A549 (cell line): ENCODE measurements around the gene NOPCHAP1. TPM values are rescaled to one million over a fixed set of nuclear protein-coding genes. Genes with fewer than 3 reads are reported as not detected.

ENCODE experiments used
- ATAC-seq, 2 experiments: fragments of 200-7000 bp in 1 of 2; fragments of >200 bp in 1 of 2; cut with Nextera tagmentation in 1 of 2; cut with Tn5 transposase in 1 of 2; 3 replicates each; pipeline versions ENCODE4 v1.8.0 to v1.9.1; 2018 to 2020; ENCODE audit warnings: mild to moderate bottlenecking in 1 of 2, moderate library complexity in 1 of 2
- CTCF ChIA-PET: fragments of 300-600 bp; sonication (Branson Sonifier 250); formaldehyde crosslinking; extraction: SDS; loops from one replicate; lab custom pipeline; 2021; ENCODE audit warnings: antibody characterized with exemption, inconsistent platforms; lab: Yijun Ruan, JAX
- POLR2A ChIA-PET: fragments of 350-600 bp; formaldehyde crosslinking; extraction: SDS; loops from one replicate; lab custom pipeline; 2021; ENCODE audit warnings: antibody characterized with exemption, inconsistent platforms; lab: Yijun Ruan, JAX
- DNase-seq, 2 experiments: peaks; one replicate each; pipeline versions ENCODE4 v3.0.0 to v3.0.0-alpha.2; 2011 to 2016; ENCODE audit warnings: low read depth in 1 of 2, low spot score in 1 of 2
- FAIRE-seq: peaks from 2 replicates; lab custom pipeline; 2011; peaks lifted over from hg19 to GRCh38; lab: Jason Lieb, UNC
- H3K27ac ChIP-seq, 2 experiments: fragments of >200 bp; sonication (Bioruptor Twin); formaldehyde crosslinking; 3 replicates each; pipeline ENCODE4 v1.5.1; 2016 to 2017
- H3K4me1 ChIP-seq: fragments of >200 bp; sonication (Bioruptor Twin); formaldehyde crosslinking; 3 replicates; pipeline ENCODE4 v1.6.1; 2016
- H3K4me2 ChIP-seq: fragments of >200 bp; sonication (Bioruptor Twin); formaldehyde crosslinking; 3 replicates; pipeline ENCODE4 v1.6.1; 2016
- H3K4me3 ChIP-seq: fragments of >200 bp; sonication (Bioruptor Twin); formaldehyde crosslinking; 3 replicates; pipeline ENCODE4 v1.5.1; 2016
- H3K9me3 ChIP-seq: fragments of >200 bp; sonication (Bioruptor Twin); formaldehyde crosslinking; 3 replicates; pipeline ENCODE4 v1.6.1; 2016
- CBX2 ChIP-seq: fragments of 200-600 bp; sonication (generic); IDR thresholded peaks from 2 replicates; pipeline ENCODE4 v1.6.1; 2016; ENCODE audit warnings: low read depth, mild to moderate bottlenecking, borderline replicate concordance
- FOSB ChIP-seq: fragments of 250-450 bp; sonication (Bioruptor Pico); IDR thresholded peaks from 2 replicates; pipeline ENCODE4 v1.5.0; 2020; ENCODE audit warnings: mild to moderate bottlenecking, moderate library complexity
- GATA3 ChIP-seq: IDR thresholded peaks from 2 replicates; pipeline ENCODE4 v1.6.1; 2012; ENCODE audit warnings: borderline replicate concordance
- JUN ChIP-seq, 2 experiments: fragments of >200 bp; sonication (Bioruptor Twin); formaldehyde crosslinking; IDR thresholded peaks; 2 replicates in 1 of 2; 3 replicates in 1 of 2; pipeline ENCODE4 v1.6.1; 2016 to 2017
- MAFK ChIP-seq: fragments of 450-650 bp; IDR thresholded peaks from 2 replicates; pipeline ENCODE4 v1.6.1; 2014; ENCODE audit not compliant: partially characterized antibody
- NR3C1 ChIP-seq: fragments of >200 bp; sonication (Bioruptor Twin); formaldehyde crosslinking; IDR thresholded peaks from 3 replicates; pipeline ENCODE4 v1.6.1; 2017
- WGBS: methylation state at CpG from one replicate; pipeline ENCODE4 v1.1.6; 2017; ENCODE audit errors: missing lambda C conversion rate; 5-methylcytosine and 5-hydroxymethylcytosine counted together
- polyA plus RNA-seq, 4 experiments: library from polyadenylated mRNA; depleted of rRNA in 3 of 4; stranded (reverse); fragments of >200 nt; fragmentation: RNase III in 1 of 4; extraction: RNeasy Plus Mini Kit Qiagen cat#74134 plus additional on column Dnase treatment in 1 of 4; gene quantifications; 2 replicates in 3 of 4; 3 replicates in 1 of 4; pipeline ENCODE4 v1.2.3, GENCODE V29; 2011 to 2017
- TF ChIP-seq, protein P1 (sequence below): IDR thresholded peaks from 2 replicates; pipeline ENCODE4 v1.6.1; 2012

Gene NOPCHAP1
- polyA plus RNA-seq, 2 of the 4 experiments (the other 2 are of a cell fraction) = 21.7 to 29.5 TPM

DNA sequence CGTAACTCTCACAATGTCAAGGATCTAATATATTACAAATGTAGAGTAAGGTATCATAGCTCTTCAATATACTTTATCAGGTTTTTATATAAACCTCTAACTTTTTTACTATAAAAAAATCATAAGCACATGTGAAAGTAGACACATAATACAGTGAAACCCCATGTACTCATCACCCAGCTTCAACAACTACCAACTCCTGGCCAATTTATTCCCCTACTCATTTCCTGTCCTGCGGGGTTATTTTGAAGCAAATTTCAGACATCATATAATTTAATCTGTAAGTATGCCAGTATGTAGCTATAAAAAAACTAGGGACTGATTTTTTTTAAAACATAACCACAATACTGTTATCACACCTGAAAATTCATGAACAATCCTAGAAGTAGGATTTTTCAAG lies 47.7 kb downstream of the NOPCHAP1 start:
- Histone ChIP-seq H3K4me2 (no peak overlapping the region), H3K4me1 (peaks cover 13% of the 10 kb centered on the region; the same call in 2 of the 3 replicates), H3K4me3 (no peak overlapping the region), H3K27ac (no peak overlapping the region), H3K9me3 (no peaks in the 10 kb centered on the region)
- POLR2A ChIA-PET = no interaction called here
- CTCF ChIA-PET = interaction anchor here (0.5 to 1.1 kb wide), 5 partner anchors 20 to 832 kb away, joined by 3 to 6 read pairs (median 3); no protein-coding TSS in a partner anchor
- FAIRE-seq (no peak), DNase-seq (no peak), ATAC-seq (no peak)
- 93% methylated on average over 2 of the region's 2 CpGs for WGBS
- TF ChIP-seq CBX2 = no peak
- no peak for TF ChIP-seq GATA3
- no peak for TF ChIP-seq NR3C1
- TF ChIP-seq JUN (IDR thresholded peaks at IDR 0.05) = no peak
- TF ChIP-seq, protein P1, sequence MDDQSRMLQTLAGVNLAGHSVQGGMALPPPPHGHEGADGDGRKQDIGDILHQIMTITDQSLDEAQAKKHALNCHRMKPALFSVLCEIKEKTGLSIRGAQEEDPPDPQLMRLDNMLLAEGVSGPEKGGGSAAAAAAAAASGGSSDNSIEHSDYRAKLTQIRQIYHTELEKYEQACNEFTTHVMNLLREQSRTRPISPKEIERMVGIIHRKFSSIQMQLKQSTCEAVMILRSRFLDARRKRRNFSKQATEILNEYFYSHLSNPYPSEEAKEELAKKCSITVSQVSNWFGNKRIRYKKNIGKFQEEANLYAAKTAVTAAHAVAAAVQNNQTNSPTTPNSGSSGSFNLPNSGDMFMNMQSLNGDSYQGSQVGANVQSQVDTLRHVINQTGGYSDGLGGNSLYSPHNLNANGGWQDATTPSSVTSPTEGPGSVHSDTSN = no peak
- TF ChIP-seq FOSB = no peak
- TF ChIP-seq MAFK = no peak

Other genes starting within 250 kb of the NOPCHAP1 start
- gene SLC41A2, start 28.0 kb upstream of the NOPCHAP1 start, polyA plus RNA-seq (2011; rRNA removed) = 14.6 and 17.5 TPM in 2 replicates
- 13.8 to 16.5 TPM (median 14.8 TPM) in 3 replicates for gene SLC41A2, start 28.0 kb upstream of the NOPCHAP1 start, polyA plus RNA-seq (2017; fragmentation: RNase III; extraction: RNeasy Plus Mini Kit Qiagen cat#74134 plus additional on column Dnase treatment)
- 25.2 and 28.1 TPM in 2 replicates for gene ALDH1L2, start 98.1 kb downstream of the NOPCHAP1 start, polyA plus RNA-seq (2011; rRNA removed)
- gene ALDH1L2, start 98.1 kb downstream of the NOPCHAP1 start, polyA plus RNA-seq (2017; fragmentation: RNase III; extraction: RNeasy Plus Mini Kit Qiagen cat#74134 plus additional on column Dnase treatment) = 2.4 to 2.8 TPM (median 2.8 TPM) in 3 replicates
- gene WASHC4, start 121.4 kb downstream of the NOPCHAP1 start, polyA plus RNA-seq (2011; rRNA removed) = 51.5 and 67.6 TPM in 2 replicates
- gene WASHC4, start 121.4 kb downstream of the NOPCHAP1 start, polyA plus RNA-seq (2017; fragmentation: RNase III; extraction: RNeasy Plus Mini Kit Qiagen cat#74134 plus additional on column Dnase treatment) = 25.1 to 26.5 TPM (median 26.3 TPM) in 3 replicates
- gene APPL2, start 249.9 kb downstream of the NOPCHAP1 start, polyA plus RNA-seq (2011; rRNA removed) = 48.1 and 62.6 TPM in 2 replicates
- 21.7 to 25.8 TPM (median 24.1 TPM) in 3 replicates for gene APPL2, start 249.9 kb downstream of the NOPCHAP1 start, polyA plus RNA-seq (2017; fragmentation: RNase III; extraction: RNeasy Plus Mini Kit Qiagen cat#74134 plus additional on column Dnase treatment)